Measurements from ENCODE around the gene TUBB2A.
A peak's percentile ranks its signal among the peaks of the same experiment; 100 is the strongest.

Gene TUBB2A

DNA sequence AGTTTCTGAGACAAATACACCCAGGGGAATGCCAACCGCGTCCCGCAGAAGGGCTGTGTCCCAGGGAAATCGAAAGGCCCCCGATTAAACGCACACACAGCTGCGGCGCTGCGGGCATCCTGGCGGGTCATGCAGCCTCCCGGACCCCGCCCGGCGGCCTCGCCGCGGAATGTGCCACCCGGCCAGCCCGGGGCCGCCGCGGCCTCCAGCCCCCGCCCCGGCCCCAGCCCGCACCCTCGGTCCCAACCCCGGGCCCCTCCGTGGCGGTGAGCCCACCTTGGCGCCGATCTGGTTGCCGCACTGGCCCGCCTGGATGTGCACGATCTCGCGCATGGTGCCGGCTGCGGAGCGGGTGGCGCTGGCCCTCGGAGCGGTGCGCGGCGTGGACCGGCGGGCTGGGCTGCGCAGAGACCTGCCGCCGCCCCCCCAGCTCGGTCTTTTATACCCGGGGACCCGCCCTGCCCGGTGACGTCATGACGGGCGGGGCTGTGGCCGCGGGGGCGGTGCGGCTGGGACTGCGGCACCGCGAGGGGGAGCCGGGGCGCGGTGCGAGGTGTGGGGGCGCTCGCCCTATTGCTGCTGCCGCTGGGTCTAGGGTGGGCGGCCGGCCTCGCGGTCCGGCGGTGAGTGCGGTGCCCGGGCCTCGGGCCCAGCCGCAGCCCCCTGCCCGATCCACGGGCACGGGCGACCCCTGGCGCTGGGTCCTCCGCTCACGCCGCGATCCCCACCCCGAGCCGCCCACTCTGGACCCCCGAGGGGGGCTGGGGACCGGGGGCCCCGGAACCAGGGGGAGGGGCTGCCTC lies at the start of gene TUBB2A:
Gene TUBB2A, minus strand, starts transcription at position 414 of the 803 bp plus-strand sequence. Its CDS starts 81 bp downstream, at position 333.
- DNase-seq (ENCODE audit: low read depth), result peak; percentile 83
- TF ChIP-seq, protein P1, sequence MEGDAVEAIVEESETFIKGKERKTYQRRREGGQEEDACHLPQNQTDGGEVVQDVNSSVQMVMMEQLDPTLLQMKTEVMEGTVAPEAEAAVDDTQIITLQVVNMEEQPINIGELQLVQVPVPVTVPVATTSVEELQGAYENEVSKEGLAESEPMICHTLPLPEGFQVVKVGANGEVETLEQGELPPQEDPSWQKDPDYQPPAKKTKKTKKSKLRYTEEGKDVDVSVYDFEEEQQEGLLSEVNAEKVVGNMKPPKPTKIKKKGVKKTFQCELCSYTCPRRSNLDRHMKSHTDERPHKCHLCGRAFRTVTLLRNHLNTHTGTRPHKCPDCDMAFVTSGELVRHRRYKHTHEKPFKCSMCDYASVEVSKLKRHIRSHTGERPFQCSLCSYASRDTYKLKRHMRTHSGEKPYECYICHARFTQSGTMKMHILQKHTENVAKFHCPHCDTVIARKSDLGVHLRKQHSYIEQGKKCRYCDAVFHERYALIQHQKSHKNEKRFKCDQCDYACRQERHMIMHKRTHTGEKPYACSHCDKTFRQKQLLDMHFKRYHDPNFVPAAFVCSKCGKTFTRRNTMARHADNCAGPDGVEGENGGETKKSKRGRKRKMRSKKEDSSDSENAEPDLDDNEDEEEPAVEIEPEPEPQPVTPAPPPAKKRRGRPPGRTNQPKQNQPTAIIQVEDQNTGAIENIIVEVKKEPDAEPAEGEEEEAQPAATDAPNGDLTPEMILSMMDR (IDR thresholded peaks at IDR 0.05; ENCODE audit: low read length, missing control alignments), result no peak
- peak within 1 kb of the TSS; percentile 90 for H3K4me3 ChIP-seq (replicated peaks; ENCODE audit: low read depth, low read length)

DNA sequence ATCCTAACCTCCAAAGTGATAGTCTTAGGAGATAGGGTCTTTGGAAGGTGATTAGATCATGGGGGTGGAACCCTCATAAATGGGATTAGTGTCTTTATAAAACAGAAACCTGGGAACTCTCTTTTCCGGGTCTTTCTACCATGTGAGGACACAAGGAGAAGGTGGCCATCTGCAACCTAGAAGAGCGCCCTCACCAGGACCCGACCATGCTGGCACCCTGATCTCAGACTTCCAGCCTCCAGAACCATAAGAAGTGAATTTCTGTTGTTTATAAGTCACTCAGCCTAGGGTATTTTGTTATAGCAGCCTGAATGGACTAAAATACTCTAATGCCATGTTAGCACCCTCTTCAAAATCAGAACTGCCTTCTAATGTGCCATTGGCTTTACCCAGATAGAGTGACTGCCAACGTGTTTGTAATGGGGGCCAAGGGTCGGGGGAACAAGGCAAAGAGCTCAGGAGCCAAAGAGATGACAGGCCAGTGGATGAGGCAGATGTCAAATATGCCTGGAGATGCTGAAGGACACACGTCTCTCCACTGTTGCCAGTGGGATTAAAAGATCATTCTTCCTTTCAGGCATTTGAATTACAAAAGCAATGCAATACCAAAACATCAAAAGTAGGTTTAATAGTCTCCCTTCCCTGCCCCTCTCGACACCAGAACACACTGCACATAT lies 49.1 kb upstream of the TUBB2A start:
- TF ChIP-seq, protein P1 (IDR thresholded peaks at IDR 0.05; ENCODE audit: low read length, missing control alignments), result no peak
- no peak for DNase-seq (ENCODE audit: low read depth)
- no peak overlapping the region for H3K4me3 ChIP-seq (replicated peaks; ENCODE audit: low read depth, low read length)

DNA sequence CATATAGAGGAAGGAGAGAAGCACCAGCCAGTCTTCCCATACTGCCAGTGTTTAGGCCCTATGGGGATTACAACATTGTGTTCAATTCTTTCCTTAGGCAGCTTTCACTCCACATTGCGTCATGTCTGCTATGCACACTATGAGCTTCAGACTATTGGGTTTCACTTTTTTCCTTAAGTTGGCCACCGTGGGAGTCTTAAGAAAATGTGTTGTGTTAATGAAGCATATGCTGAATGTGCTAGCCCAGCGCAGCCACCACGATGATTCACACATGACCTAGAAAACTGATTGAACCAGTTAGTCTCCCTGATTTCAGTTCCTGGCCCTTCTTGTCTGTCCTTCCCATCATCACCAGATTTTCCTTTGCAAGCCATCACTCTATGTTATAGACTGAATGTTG lies 48.6 kb upstream of the TUBB2A start:
- peak; percentile 86 for DNase-seq (ENCODE audit: low read depth)
- H3K4me3 ChIP-seq (replicated peaks; ENCODE audit: low read depth, low read length), result no peak overlapping the region
- TF ChIP-seq, protein P1 (IDR thresholded peaks at IDR 0.05; ENCODE audit: low read length, missing control alignments), result no peak

DNA sequence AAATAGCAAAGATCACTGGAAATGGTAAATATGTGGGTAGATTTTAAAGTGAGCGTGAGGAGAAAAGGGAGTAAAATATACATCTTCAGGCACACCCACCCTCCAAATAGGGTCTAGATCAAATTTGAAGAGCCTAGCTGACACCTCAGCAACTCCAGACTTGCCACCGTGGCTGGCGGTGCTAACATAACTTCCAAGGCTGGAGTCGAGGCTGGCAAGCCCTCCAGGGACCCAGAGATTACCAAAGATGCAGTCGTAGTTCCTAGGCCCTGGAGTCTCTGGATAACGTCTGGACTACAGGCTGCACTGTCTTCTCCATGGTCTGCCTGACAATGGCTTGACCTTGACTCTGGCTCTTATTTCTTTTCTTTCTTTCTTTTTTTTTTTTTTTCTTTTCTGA lies 47.6 kb upstream of the TUBB2A start:
- no peak overlapping the region for H3K4me3 ChIP-seq (replicated peaks; ENCODE audit: low read depth, low read length)
- TF ChIP-seq, protein P1 (IDR thresholded peaks at IDR 0.05; ENCODE audit: low read length, missing control alignments), result no peak

DNA sequence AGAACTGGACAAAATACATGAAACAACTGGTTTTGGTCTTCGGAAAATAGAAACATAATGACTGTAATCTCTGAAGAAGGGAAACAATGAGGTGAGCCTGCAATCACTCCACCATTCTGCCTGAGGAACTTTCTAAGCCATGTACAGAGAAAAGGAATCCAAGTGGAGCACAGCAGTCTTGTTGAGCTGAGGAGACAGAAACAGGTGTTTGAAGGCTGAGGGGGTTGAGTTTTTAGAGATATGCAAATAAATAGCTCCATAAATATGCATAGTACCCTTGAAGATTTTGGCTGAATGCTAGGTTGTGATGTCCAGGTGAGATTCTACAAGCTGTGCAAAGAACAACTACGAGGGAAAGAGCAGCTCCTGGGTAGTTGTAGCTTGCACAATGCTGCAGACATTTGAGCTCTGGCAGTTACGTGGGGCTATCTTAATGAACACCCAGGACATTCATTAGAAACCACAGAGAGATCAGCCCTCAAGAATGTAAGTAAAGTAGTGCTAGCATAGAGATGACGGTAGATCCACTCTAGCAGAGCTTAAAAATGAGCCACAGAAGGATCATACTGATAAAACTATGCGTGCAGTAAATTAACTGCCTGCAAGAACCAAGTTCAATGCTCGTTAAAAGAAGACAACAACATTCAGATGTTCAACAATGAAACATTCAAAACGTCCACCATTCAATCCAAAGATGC lies 45.8 kb upstream of the TUBB2A start:
- DNase-seq (ENCODE audit: low read depth), result peak; percentile 42
- TF ChIP-seq, protein P1 (IDR thresholded peaks at IDR 0.05; ENCODE audit: low read length, missing control alignments), result no peak

More for the DNA sequence above, 47.6 kb upstream of the TUBB2A start:
- no peak for DNase-seq (ENCODE audit: low read depth)

DNA sequence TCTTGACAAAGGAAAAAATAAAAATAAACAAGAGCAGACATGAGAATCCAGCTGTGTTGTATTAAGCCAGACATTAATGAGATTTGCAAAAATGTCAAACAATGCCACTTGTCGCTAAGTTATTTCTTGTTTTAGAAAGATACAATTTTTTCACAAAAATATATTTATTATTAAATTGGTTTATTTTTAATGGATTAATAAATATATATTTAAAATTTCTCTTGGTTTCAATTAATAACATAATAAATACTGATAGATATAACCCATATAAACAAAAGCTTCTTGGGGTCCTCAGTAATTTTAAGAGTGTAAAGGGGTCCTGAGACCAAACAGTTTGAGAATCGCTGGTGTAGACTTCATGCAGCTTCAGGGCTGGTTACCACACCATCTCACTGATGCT lies 44.0 kb upstream of the TUBB2A start:
- no peak for DNase-seq (ENCODE audit: low read depth)
- TF ChIP-seq, protein P1 (IDR thresholded peaks at IDR 0.05; ENCODE audit: low read length, missing control alignments), result no peak
- no peak overlapping the region for H3K4me3 ChIP-seq (replicated peaks; ENCODE audit: low read depth, low read length)

More for the DNA sequence above, 45.8 kb upstream of the TUBB2A start:
- no peak overlapping the region for H3K4me3 ChIP-seq (replicated peaks; ENCODE audit: low read depth, low read length)
